Right lobe of liver (tissue), 4 donors: ENCODE results near the gene LDB3.

Experiments
- CTCF ChIP-seq, 4 donors: fragments of 200-600 bp in 3 of 4; fragments of 450-650 bp in 1 of 4; IDR thresholded peaks; one replicate each; pipeline versions ENCODE4 v1.5.1 to v1.8.0; 2016 to 2022; ENCODE audit warnings: antibody characterized with exemption in 4 of 4, mild to moderate bottlenecking in 2 of 4
- POLR2A ChIP-seq: fragments of 450-650 bp; IDR thresholded peaks from one replicate; pipeline ENCODE4 v1.6.1; 2017; ENCODE audit warnings: antibody characterized with exemption, mild to moderate bottlenecking
- donor health status: DM: no; HTN: no; CAD: no.
- donor health status: DM: no; HTN: no; CAD: no.
- donor health status: DM: no; HTN: yes; CAD: no.

- no peak for TF ChIP-seq CTCF (IDR thresholded peaks at IDR 0.05)
- TF ChIP-seq POLR2A, result no peak
These were observed 3.1 kb downstream of the LDB3 start for GRCh38 chr10:86671419-86671818.
